HepG2 (cell line): ENCODE results near the gene C22orf39. TPM values are rescaled to one million over a fixed set of nuclear protein-coding genes. Genes with fewer than 3 reads are reported as not detected.

Experiments used
- EP300 ChIP-seq, 3 experiments: sonication (generic) in 1 of 3; formaldehyde crosslinking in 1 of 3; IDR thresholded peaks; 2 replicates each; pipeline versions ENCODE4 v1.5.1 to v1.6.1; 2011 to 2020; ENCODE audit warnings: low read depth in 2 of 3, low read length in 2 of 3, borderline replicate concordance in 1 of 3, improper control_type of control experiment in 1 of 3, mild to moderate bottlenecking in 1 of 3, missing genetic modification reagents in 1 of 3, moderate library complexity in 1 of 3
- EZH2 ChIP-seq: conservative IDR thresholded peaks from 2 replicates; pipeline ENCODE4 v1.6.1; 2012; ENCODE audit warnings: mild to moderate bottlenecking, low read depth, low read length, moderate library complexity
- FOXM1 ChIP-seq: sonication (generic); formaldehyde crosslinking; IDR thresholded peaks from 2 replicates; pipeline ENCODE4 v1.5.0; 2020; ENCODE audit warnings: missing genetic modification reagents
- GLMP ChIP-seq: sonication (generic); formaldehyde crosslinking; IDR thresholded peaks from 2 replicates; pipeline ENCODE4 v1.9.0; 2021; ENCODE audit warnings: missing genetic modification reagents, mild to moderate bottlenecking, borderline replicate concordance
- HMGA1 ChIP-seq: sonication (generic); formaldehyde crosslinking; conservative IDR thresholded peaks from 2 replicates; pipeline ENCODE4 v1.4.0; 2020; ENCODE audit warnings: missing genetic modification reagents
- MAFK ChIP-seq, 2 experiments: IDR thresholded peaks in 1 of 2; conservative IDR thresholded peaks in 1 of 2; 2 replicates each; pipeline ENCODE4 v1.6.1; 2011; ENCODE audit warnings: improper control_type of control experiment in 2 of 2, low read length in 2 of 2
- PTBP1 ChIP-seq: fragments of 200-400 bp; formaldehyde crosslinking; IDR thresholded peaks from 2 replicates; pipeline ENCODE4 v1.6.1; 2018; ENCODE audit warnings: low read length, low read depth; ENCODE audit not compliant: poor library complexity, severe bottlenecking
- RBFOX2 ChIP-seq: fragments of 200-400 bp; formaldehyde crosslinking; IDR thresholded peaks from 2 replicates; pipeline ENCODE4 v1.6.1; 2017; ENCODE audit warnings: low read depth, mild to moderate bottlenecking, low read length
- RBM39 ChIP-seq: fragments of 200-400 bp; formaldehyde crosslinking; IDR thresholded peaks from one replicate; pipeline ENCODE4 v1.6.1; 2018; ENCODE audit warnings: antibody characterized with exemption, mild to moderate bottlenecking, low read depth, low read length; ENCODE audit not compliant: poor library complexity, severe bottlenecking
- SIX4 ChIP-seq: sonication (generic); formaldehyde crosslinking; IDR thresholded peaks from 2 replicates; pipeline ENCODE4 v1.4.0; 2020; ENCODE audit warnings: missing genetic modification reagents
- SRSF1 ChIP-seq: fragments of 200-400 bp; formaldehyde crosslinking; optimal IDR thresholded peaks from 2 replicates; pipeline ENCODE3; 2017; ENCODE audit warnings: mild to moderate bottlenecking, low read depth, low read length, moderate library complexity
- TBX3 ChIP-seq: fragments of 450-650 bp; IDR thresholded peaks from 2 replicates; pipeline ENCODE4 v1.6.1; 2017; ENCODE audit warnings: antibody characterized with exemption, mild to moderate bottlenecking, inconsistent platforms, borderline replicate concordance
- ZBTB49 ChIP-seq: sonication (generic); formaldehyde crosslinking; IDR thresholded peaks from 2 replicates; pipeline ENCODE4 v1.4.0; 2020; ENCODE audit warnings: missing genetic modification reagents, borderline replicate concordance
- ZFP41 ChIP-seq: sonication (generic); formaldehyde crosslinking; IDR thresholded peaks from 2 replicates; pipeline ENCODE4 v1.4.0; 2020; ENCODE audit warnings: mild to moderate bottlenecking, missing genetic modification reagents, borderline replicate concordance
- ZFYVE20 ChIP-seq: sonication (generic); formaldehyde crosslinking; IDR thresholded peaks from 2 replicates; pipeline ENCODE4 v1.8.0; 2023; ENCODE audit warnings: low read depth, mild to moderate bottlenecking, moderate library complexity, missing genetic modification reagents, borderline replicate concordance
- ZNF124 ChIP-seq: sonication (generic); formaldehyde crosslinking; IDR thresholded peaks from 2 replicates; pipeline ENCODE4 v1.4.0; 2020; ENCODE audit warnings: missing genetic modification reagents
- ZNF180 ChIP-seq: sonication (generic); formaldehyde crosslinking; IDR thresholded peaks from 2 replicates; pipeline ENCODE4 v1.4.0; 2020; ENCODE audit warnings: low read depth, missing genetic modification reagents, borderline replicate concordance
- ZNF367 ChIP-seq: sonication (generic); formaldehyde crosslinking; IDR thresholded peaks from 2 replicates; pipeline ENCODE4 v1.4.0; 2020; ENCODE audit warnings: missing genetic modification reagents, borderline replicate concordance
- ZNF530 ChIP-seq: sonication (generic); formaldehyde crosslinking; IDR thresholded peaks from 2 replicates; pipeline ENCODE4 v1.5.0; 2020; ENCODE audit warnings: low read depth, mild to moderate bottlenecking, missing genetic modification reagents
- ZNF567 ChIP-seq: sonication (generic); formaldehyde crosslinking; IDR thresholded peaks from 2 replicates; pipeline ENCODE4 v1.8.1; 2023; ENCODE audit warnings: mild to moderate bottlenecking, missing genetic modification reagents, borderline replicate concordance
- ZNF570 ChIP-seq: sonication (generic); formaldehyde crosslinking; IDR thresholded peaks from 2 replicates; pipeline ENCODE4 v1.4.0; 2020; ENCODE audit warnings: mild to moderate bottlenecking, missing genetic modification reagents, borderline replicate concordance
- ZNF580 ChIP-seq: IDR thresholded peaks from 2 replicates; pipeline ENCODE4 v1.6.1; 2016; ENCODE audit warnings: low read depth, borderline replicate concordance
- ZNF747 ChIP-seq: sonication (generic); formaldehyde crosslinking; IDR thresholded peaks from 2 replicates; pipeline ENCODE4 v1.8.1; 2023; ENCODE audit warnings: missing genetic modification reagents, mild to moderate bottlenecking, borderline replicate concordance
- polyA plus RNA-seq, 8 experiments: library from polyadenylated mRNA; depleted of rRNA in 3 of 8; stranded (reverse) in 7 of 8; unstranded in 1 of 8; fragments of >200 nt; fragmentation: Illumina TruSeq in 4 of 8; extraction: Trizol in 4 of 8; gene quantifications; 2 replicates each; pipeline versions ENCODE4 v1.2.1 to v1.2.3, GENCODE V29; 2011 to 2016; ENCODE audit warnings: low read depth in 4 of 8, missing spikeins in 1 of 8, mixed read lengths in 1 of 8; ENCODE audit not compliant: insufficient read depth in 1 of 8
- total RNA-seq, 5 experiments: library from RNA; depleted of rRNA; stranded (reverse); fragments of >200 nt; fragmentation: Illumina TruSeq; extraction: Trizol; gene quantifications; 2 replicates each; pipeline ENCODE4 v1.2.3, GENCODE V29; 2016; ENCODE audit warnings: low read depth in 1 of 5

C22orf39 gene
- total and polyA plus RNA-seq, 2 of the 13 experiments (the other 11 are each of a cell fraction or from before 2014, with no cell fraction given) = 23.4 to 26.4 TPM

GRCh38 chr22:19479355-19480172, 32.1 kb upstream of the C22orf39 start, which contains the start of gene CDC45 (continued):
- no peak for TF ChIP-seq ZFYVE20 (CRISPR knock-in tag)
- TF ChIP-seq ZNF570 (CRISPR knock-in tag) = no peak
- TF ChIP-seq GLMP (CRISPR knock-in tag) = no peak
- no peak for TF ChIP-seq FOXM1 (CRISPR knock-in tag)
- no peak for TF ChIP-seq PTBP1
- TF ChIP-seq ZNF124 (CRISPR knock-in tag) = no peak; the same call in 1 of the 2 replicates
- TF ChIP-seq SIX4 = no peak
- no peak for TF ChIP-seq ZNF580 (CRISPR knock-in tag)
- TF ChIP-seq ZNF567 (CRISPR knock-in tag) = no peak
- TF ChIP-seq ZBTB49 (CRISPR knock-in tag) = no peak
- TF ChIP-seq SRSF1 = no peak
- TF ChIP-seq ZNF747 = no peak
- no peak for TF ChIP-seq HMGA1
- TF ChIP-seq ZNF180 (CRISPR knock-in tag) = no peak
- TF ChIP-seq EZH2 = no peak
- peak; percentile 36 for TF ChIP-seq RBM39
- no peak for TF ChIP-seq ZFP41
- peak; percentile 42 for TF ChIP-seq RBFOX2
- TF ChIP-seq ZNF530 = no peak
- 0 out of 4 replicates have a peak, but pooled peaks of 1 of the 2 experiments have one; percentile 8 for TF ChIP-seq EP300 (IDR thresholded peaks at IDR 0.05; ENCODE audit: low read depth in 2 of 2, low read length in 2 of 2)
- no peak for TF ChIP-seq EP300 (CRISPR knock-in tag; IDR thresholded peaks at IDR 0.05; ENCODE audit: borderline replicate concordance)
- no peak for TF ChIP-seq MAFK (conservative IDR thresholded peaks at IDR 0.05 in 1 of 2, IDR thresholded peaks at IDR 0.05 in 1 of 2; ENCODE audit: low read length in 2 of 2)
- no peak for TF ChIP-seq ZNF367 (CRISPR knock-in tag)
- TF ChIP-seq TBX3 = no peak
